HEK293T (cell line): Measurements from ENCODE around the gene PHLPP1.

Experiments
- CTCF ChIA-PET: fragments of 350-600 bp; formaldehyde crosslinking; extraction: SDS; loops from one replicate; lab custom pipeline; 2021; ENCODE audit warnings: antibody characterized with exemption, inconsistent platforms; lab: Yijun Ruan, JAX
- POLR2A ChIA-PET: fragments of 350-600 bp; formaldehyde crosslinking; extraction: SDS; loops from one replicate; lab custom pipeline; 2020; ENCODE audit warnings: antibody characterized with exemption, inconsistent platforms; lab: Yijun Ruan, JAX
- DNase-seq: peaks from one replicate; pipeline ENCODE4 v3.0.0; 2012; ENCODE audit warnings: mixed read lengths; ENCODE audit errors: extremely low spot score
- ARNT ChIP-seq: fragments of 450-650 bp; IDR thresholded peaks from 2 replicates; pipeline ENCODE4 v1.6.1; 2017; ENCODE audit warnings: mild to moderate bottlenecking
- BHLHE40 ChIP-seq: fragments of 450-650 bp; IDR thresholded peaks from 2 replicates; pipeline ENCODE4 v1.6.1; 2016; ENCODE audit warnings: mild to moderate bottlenecking, moderate library complexity, borderline replicate concordance
- CTBP1 ChIP-seq: fragments of 450-650 bp; IDR thresholded peaks from 2 replicates; pipeline ENCODE4 v1.6.1; 2016; ENCODE audit warnings: borderline replicate concordance
- ELF4 ChIP-seq: fragments of 450-650 bp; IDR thresholded peaks from 2 replicates; pipeline ENCODE4 v1.6.1; 2017; ENCODE audit warnings: antibody characterized with exemption
- FOXA1 ChIP-seq: fragments of 450-650 bp; IDR thresholded peaks from 2 replicates; pipeline ENCODE4 v1.6.1; 2016; ENCODE audit warnings: mild to moderate bottlenecking
- FOXK2 ChIP-seq: fragments of 450-650 bp; IDR thresholded peaks from 2 replicates; pipeline ENCODE4 v1.6.1; 2016; ENCODE audit warnings: mild to moderate bottlenecking
- FOXM1 ChIP-seq: fragments of 450-650 bp; IDR thresholded peaks from 2 replicates; pipeline ENCODE4 v1.6.1; 2017; ENCODE audit warnings: mild to moderate bottlenecking, borderline replicate concordance
- HDGF ChIP-seq: fragments of 450-650 bp; IDR thresholded peaks from 2 replicates; pipeline ENCODE4 v1.6.1; 2017; ENCODE audit warnings: antibody characterized with exemption, borderline replicate concordance
- L3MBTL2 ChIP-seq: fragments of 450-650 bp; conservative IDR thresholded peaks from 2 replicates; pipeline ENCODE4 v1.6.1; 2016; ENCODE audit warnings: mild to moderate bottlenecking
- LEF1 ChIP-seq: fragments of 450-650 bp; IDR thresholded peaks from 2 replicates; pipeline ENCODE4 v1.6.1; 2017; ENCODE audit warnings: mild to moderate bottlenecking, borderline replicate concordance
- NFRKB ChIP-seq: fragments of 450-650 bp; IDR thresholded peaks from 2 replicates; pipeline ENCODE4 v1.6.1; 2016; ENCODE audit warnings: mild to moderate bottlenecking, moderate library complexity
- PKNOX1 ChIP-seq: fragments of 450-650 bp; IDR thresholded peaks from 2 replicates; pipeline ENCODE4 v1.6.1; 2016
- SP1 ChIP-seq: fragments of 450-650 bp; IDR thresholded peaks from 2 replicates; pipeline ENCODE4 v1.6.1; 2017
- SUZ12 ChIP-seq: fragments of 450-650 bp; IDR thresholded peaks from 2 replicates; pipeline ENCODE4 v1.6.1; 2016; ENCODE audit warnings: mild to moderate bottlenecking
- TARDBP ChIP-seq: fragments of 450-650 bp; IDR thresholded peaks from 2 replicates; pipeline ENCODE4 v1.6.1; 2016
- ZNF384 ChIP-seq: fragments of 450-650 bp; IDR thresholded peaks from 2 replicates; pipeline ENCODE4 v1.6.1; 2016

The PHLPP1 gene

GRCh38 chr18:62710417-62710816 is 4.9 kb upstream of the PHLPP1 start:
- TF ChIP-seq BHLHE40 (no peak), CTBP1 (0 out of 2 replicates have a peak, but pooled peaks have one; percentile 20), PKNOX1 (peak; percentile 4; the same call in 1 of the 2 replicates), FOXK2 (no peak), NFRKB (no peak), FOXM1 (no peak), HDGF (no peak)
- POLR2A ChIA-PET: interaction anchor here (0.6 kb wide), 1 partner anchor 270 kb away, joined by 3 read pairs; no protein-coding TSS in a partner anchor
- DNase-seq: no peak
- CTCF ChIA-PET: no interaction called here

- TF ChIP-seq TARDBP: no peak
- TF ChIP-seq NFRKB: no peak
- no peak for TF ChIP-seq ARNT
- no peak for TF ChIP-seq SUZ12
- TF ChIP-seq ZNF384: no peak
- no peak for TF ChIP-seq L3MBTL2
- no peak for TF ChIP-seq SP1
- no peak for TF ChIP-seq BHLHE40
- TF ChIP-seq ELF4: no peak
- TF ChIP-seq PKNOX1: no peak
- TF ChIP-seq FOXK2: no peak
- DNase-seq: no peak
- ChIA-PET CTCF (no interaction called here), POLR2A (no interaction called here)
Measured at GRCh38 chr18:62711781-62712180, 3.6 kb upstream of the PHLPP1 start.

- CTCF ChIA-PET: no interaction called here
- no peak for TF ChIP-seq FOXA1
- DNase-seq: no peak
- POLR2A ChIA-PET: no interaction called here
Measured at GRCh38 chr18:62713651-62714247, 1.6 kb upstream of the PHLPP1 start.

- TF ChIP-seq LEF1 (no peak), PKNOX1 (peak; percentile 85)
- peak; percentile 86 for DNase-seq
- POLR2A ChIA-PET: interaction anchor here (0.8 kb wide), 3 partner anchors 23 to 266 kb away, joined by 3 read pairs; no protein-coding TSS in a partner anchor
- CTCF ChIA-PET: interaction anchor here (0.7 to 0.8 kb wide), 3 partner anchors 12 to 439 kb away, joined by 3 to 4 read pairs (median 3); no protein-coding TSS in a partner anchor
Measured at GRCh38 chr18:62714671-62715435, 488 bp upstream of the PHLPP1 start.

GRCh38 chr18:62715759-62716615 is 646 bp downstream of the PHLPP1 start:
- CTCF ChIA-PET: no interaction called here

GRCh38 chr18:62716619-62717168 is 1.4 kb downstream of the PHLPP1 start:
- POLR2A ChIA-PET: interaction anchor here (0.6 kb wide), 1 partner anchor 281 kb away, joined by 3 read pairs; no protein-coding TSS in a partner anchor
- peak; percentile 16 for DNase-seq
- TF ChIP-seq FOXK2 (no peak), ZNF384 (no peak), FOXM1 (no peak), L3MBTL2 (no peak), TARDBP (no peak), ARNT (no peak), NFRKB (no peak), HDGF (no peak), SUZ12 (no peak), ELF4 (no peak), BHLHE40 (no peak), FOXA1 (no peak), CTBP1 (no peak)
- CTCF ChIA-PET: no interaction called here

More at GRCh38 chr18:62715759-62716615, 646 bp downstream of the PHLPP1 start:
- TF ChIP-seq HDGF: no peak
- peak; percentile 83 for TF ChIP-seq L3MBTL2
- DNase-seq: peak; percentile 9
- POLR2A ChIA-PET: no interaction called here
